Adipose tissue (tissue), 3 donors: Measurements from ENCODE around the gene SPECC1L. TPM values are rescaled to one million over a fixed set of nuclear protein-coding genes. Genes with fewer than 3 reads are reported as not detected.

ENCODE experiments used
- H3K27ac ChIP-seq: one replicate; pipeline ENCODE4 v1.5.1; 2013; ENCODE audit warnings: low read depth, low read length
- WGBS, 3 donors: extraction: QIAGEN DNeasy Blood & Tissue Kit; methylation state at CpG; one replicate each; pipeline ENCODE4 v1.1.7; 2013; 5-methylcytosine and 5-hydroxymethylcytosine counted together
- polyA plus RNA-seq, 3 donors: library from polyadenylated mRNA; stranded (reverse); fragments of 200-250 nt; gene quantifications; one replicate each; pipeline ENCODE4 v1.2.3, GENCODE V29; 2013
- donor health status: healthy with polysubstance abuse.
- donor health status: Bipolar disorder and iron deficiency.
- donor health status: healthy.

The SPECC1L gene
- polyA plus RNA-seq, 3 donors, result 8.8 to 14.7 (median 10.2) TPM

- H3K27ac ChIP-seq, result no peak overlapping the region
These were observed 144.6 kb downstream of the SPECC1L start for GRCh38 chr22:24414984-24415945.

GRCh38 chr22:24416095-24416494 is 145.5 kb downstream of the SPECC1L start:
- WGBS, 3 donors, result 90 to 94% (median 93%) methylated on average over 8 of the region's 8 CpGs

More at GRCh38 chr22:24414984-24415945, 144.6 kb downstream of the SPECC1L start:
- WGBS, 3 donors, result 89 to 91% (median 89%) methylated on average over 26 of the region's 26 CpGs

GRCh38 chr22:24416611-24417010 is 146.0 kb downstream of the SPECC1L start:
- no peak overlapping the region for H3K27ac ChIP-seq
- 79 to 84% (median 82%) methylated on average over 6 of the region's 6 CpGs for WGBS, 3 donors

More at GRCh38 chr22:24416095-24416494, 145.5 kb downstream of the SPECC1L start:
- no peak overlapping the region for H3K27ac ChIP-seq

GRCh38 chr22:24417200-24417599 is 146.6 kb downstream of the SPECC1L start:
- no peak overlapping the region for H3K27ac ChIP-seq
- 84 to 91% (median 90%) methylated on average over 7 of the region's 7 CpGs for WGBS, 3 donors

GRCh38 chr22:24417901-24418641 is 147.4 kb downstream of the SPECC1L start:
- WGBS, 3 donors, result 80 to 90% (median 90%) methylated on average over 16 of the region's 16 CpGs
- H3K27ac ChIP-seq, result no peak overlapping the region

GRCh38 chr22:24418786-24419474 is 148.3 kb downstream of the SPECC1L start:
- WGBS, 3 donors, result 73 to 77% (median 75%) methylated on average over 16 of the region's 16 CpGs
- no peak overlapping the region for H3K27ac ChIP-seq

GRCh38 chr22:24419475-24419850 is 148.8 kb downstream of the SPECC1L start:
- no peak overlapping the region for H3K27ac ChIP-seq

GRCh38 chr22:24420072-24420976 is 149.7 kb downstream of the SPECC1L start:
- WGBS, 3 donors, result 36 to 55% (median 44%) methylated on average over 17 to 18 of the region's 18 CpGs
- no peak overlapping the region for H3K27ac ChIP-seq

More at GRCh38 chr22:24419475-24419850, 148.8 kb downstream of the SPECC1L start:
- WGBS, 3 donors, result 59 to 62% (median 59%) methylated on average over 7 of the region's 7 CpGs

- no peak overlapping the region for H3K27ac ChIP-seq
- 51 to 63% (median 62%) methylated on average over 11 of the region's 11 CpGs for WGBS, 3 donors
These were observed 150.3 kb downstream of the SPECC1L start for GRCh38 chr22:24420977-24421343.

GRCh38 chr22:24421428-24421931 is 150.8 kb downstream of the SPECC1L start:
- H3K27ac ChIP-seq, result no peak overlapping the region
- WGBS, 3 donors, result 35 to 54% (median 45%) methylated on average over 9 of the region's 9 CpGs

- 58 to 70% (median 69%) methylated on average over 5 of the region's 5 CpGs for WGBS, 3 donors
- H3K27ac ChIP-seq, result no peak overlapping the region
These were observed 151.6 kb downstream of the SPECC1L start for GRCh38 chr22:24422102-24422665.

- no peak overlapping the region for H3K27ac ChIP-seq
These were observed 152.9 kb downstream of the SPECC1L start for GRCh38 chr22:24423519-24424000.

GRCh38 chr22:24424001-24424900 is 153.6 kb downstream of the SPECC1L start:
- no peak overlapping the region for H3K27ac ChIP-seq
- 6 to 10% (median 10%) methylated on average over 68 to 105 of the region's 105 CpGs for WGBS, 3 donors

More at GRCh38 chr22:24423519-24424000, 152.9 kb downstream of the SPECC1L start:
- WGBS, 3 donors, result 2 to 5% (median 2%) methylated on average over 24 to 56 of the region's 56 CpGs

- H3K27ac ChIP-seq, result no peak overlapping the region
- WGBS, 3 donors, result 87 to 90% (median 89%) methylated on average over 27 to 32 of the region's 32 CpGs
These were observed 154.5 kb downstream of the SPECC1L start for GRCh38 chr22:24424901-24425775.

- WGBS, 3 donors, result 87 to 97% (median 91%) methylated on average over 4 of the region's 4 CpGs
- H3K27ac ChIP-seq, result no peak overlapping the region
These were observed 155.8 kb downstream of the SPECC1L start for GRCh38 chr22:24426436-24426835.
